ENCODE data around the gene NTMT2.
"Not testable (repeated sequence)": the region's sequence is repeated elsewhere in the genome, so short reads cannot be mapped to it uniquely, and the experiment has no call there.

NTMT2 gene

DNA sequence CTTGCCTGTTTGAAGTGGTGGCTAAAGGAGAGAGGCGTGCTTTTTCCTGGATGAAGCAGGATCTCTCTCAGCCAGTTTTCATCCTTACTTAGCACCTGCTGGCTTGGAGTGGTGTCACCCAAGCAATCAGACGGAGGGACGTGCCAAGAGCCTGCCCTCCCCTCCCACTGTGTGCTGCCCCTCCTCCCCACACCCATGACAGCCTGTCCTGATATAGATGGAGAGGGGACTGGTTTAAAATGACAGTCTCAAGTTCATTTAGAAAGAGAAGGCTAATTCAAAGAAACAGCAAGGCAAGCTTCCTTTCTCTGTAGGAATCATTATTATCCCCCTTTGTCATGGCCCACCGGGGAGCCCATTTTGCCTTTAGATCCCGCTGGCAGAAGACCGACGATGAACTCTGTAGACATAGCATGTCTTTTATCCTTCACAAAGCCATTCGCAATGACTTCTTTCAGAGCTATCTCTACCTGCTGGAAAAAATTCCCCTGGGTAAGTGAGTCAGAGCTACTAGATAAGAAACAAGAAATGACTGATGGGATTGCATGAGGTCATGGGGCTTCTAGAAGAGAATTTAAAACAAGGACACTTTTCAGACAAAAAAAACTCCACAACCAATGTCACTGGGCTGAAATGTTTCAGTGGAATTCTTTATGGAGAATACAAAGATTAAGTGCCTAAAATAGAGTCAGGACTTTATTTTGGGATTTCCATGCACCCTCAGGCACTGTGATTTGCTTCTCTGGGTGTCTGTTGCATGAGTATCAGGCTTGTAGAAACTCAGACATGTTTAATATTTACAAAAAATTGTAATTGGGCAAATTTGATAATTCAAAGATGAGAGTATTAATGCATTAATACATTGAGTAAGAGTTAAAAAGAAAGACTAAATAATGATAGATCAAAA is at the start of gene NTMT2:
Gene NTMT2 (plus strand): TSS at position 190 of the 907 bp plus-strand sequence. CDS start 149 bp downstream, at position 339.
- TF ChIP-seq CTCF (IDR thresholded peaks at IDR 0.05; ENCODE audit: low read depth, low read length) (no peak), MYC (IDR thresholded peaks at IDR 0.05; ENCODE audit: low read depth, low read length) (no peak), POLR2A (IDR thresholded peaks at IDR 0.05; ENCODE audit: extremely low read depth, insufficient read length) (no peak)
- TF ChIP-seq, protein P1, sequence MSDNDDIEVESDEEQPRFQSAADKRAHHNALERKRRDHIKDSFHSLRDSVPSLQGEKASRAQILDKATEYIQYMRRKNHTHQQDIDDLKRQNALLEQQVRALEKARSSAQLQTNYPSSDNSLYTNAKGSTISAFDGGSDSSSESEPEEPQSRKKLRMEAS (IDR thresholded peaks at IDR 0.05; ENCODE audit: low read depth, low read length) = no peak
- no peak within 1 kb of the TSS for H3K4me3 ChIP-seq (ENCODE audit: low read depth, low read length)
- no peak for DNase-seq (ENCODE audit: low read depth)

DNA sequence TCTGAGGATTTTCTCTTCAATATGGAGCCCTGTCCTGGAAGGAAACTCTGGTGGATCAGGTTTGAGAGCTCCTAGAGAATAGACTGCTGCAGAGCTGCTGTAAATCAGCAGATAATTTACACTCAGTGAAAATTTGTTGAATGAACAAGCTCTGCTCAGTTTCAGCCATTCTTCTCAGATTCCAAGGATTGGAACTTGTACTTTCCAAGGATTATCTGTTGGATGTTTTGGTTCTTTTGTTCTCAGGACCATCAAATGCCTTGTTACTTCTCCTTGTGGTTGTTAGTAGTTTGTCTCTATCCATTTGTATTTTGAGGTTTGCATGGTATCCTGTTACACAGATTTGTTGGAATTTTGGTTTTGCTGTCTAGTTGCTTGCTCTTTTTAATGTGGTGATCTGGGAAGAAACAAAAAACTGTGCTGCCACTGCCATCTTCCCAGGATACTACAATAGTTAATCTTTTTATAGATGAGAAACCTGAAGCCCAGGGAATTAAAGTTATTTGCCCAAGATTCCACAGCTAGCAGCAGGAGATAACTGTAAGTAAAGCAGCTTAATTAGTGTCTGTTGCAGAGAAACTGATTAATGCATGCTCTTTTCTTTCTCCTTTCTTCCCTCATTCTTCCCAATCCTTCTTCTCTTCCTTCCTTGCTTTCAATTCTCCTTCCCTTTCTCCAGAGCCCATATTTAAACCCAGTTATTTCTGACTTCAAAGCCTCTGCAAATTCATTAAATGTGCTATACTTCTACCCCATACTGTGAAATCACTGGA is 49.6 kb upstream of the NTMT2 start:
- TF ChIP-seq POLR2A (IDR thresholded peaks at IDR 0.05; ENCODE audit: extremely low read depth, insufficient read length) = no peak
- TF ChIP-seq, protein P1 (IDR thresholded peaks at IDR 0.05; ENCODE audit: low read depth, low read length) = no peak
- TF ChIP-seq MYC (IDR thresholded peaks at IDR 0.05; ENCODE audit: low read depth, low read length) = no peak
- no peak for TF ChIP-seq CTCF (IDR thresholded peaks at IDR 0.05; ENCODE audit: low read depth, low read length)
- no peak for DNase-seq (ENCODE audit: low read depth)
- H3K4me3 ChIP-seq (ENCODE audit: low read depth, low read length) = no peak overlapping the region

DNA sequence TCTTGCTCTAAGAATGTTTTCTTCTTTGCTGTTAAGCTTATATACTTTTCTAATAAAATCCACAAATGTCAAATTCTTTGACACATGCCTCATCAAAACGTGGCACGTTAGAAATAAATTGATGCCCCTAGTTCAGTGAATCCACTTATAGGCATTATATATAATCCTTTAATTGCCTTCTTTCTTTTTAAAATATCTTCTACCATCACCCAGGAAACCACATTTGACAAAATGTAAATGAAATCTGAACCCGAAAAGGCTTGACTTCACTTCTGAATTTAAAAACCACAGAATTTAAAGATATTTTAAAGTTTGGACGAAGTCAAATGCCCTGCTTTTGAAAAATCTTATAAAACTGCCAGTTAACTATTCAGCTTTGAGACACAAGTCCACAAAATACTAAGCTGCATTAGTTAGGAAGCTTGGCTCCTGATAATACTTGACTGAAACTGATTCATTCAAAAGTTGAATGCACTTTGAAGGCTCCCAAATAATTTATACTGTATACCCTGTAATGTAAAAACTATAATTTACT is 48.9 kb upstream of the NTMT2 start:
- no peak overlapping the region for H3K4me3 ChIP-seq (ENCODE audit: low read depth, low read length)
- DNase-seq (ENCODE audit: low read depth) = no peak
- TF ChIP-seq, protein P1 (IDR thresholded peaks at IDR 0.05; ENCODE audit: low read depth, low read length) = no peak
- TF ChIP-seq CTCF (IDR thresholded peaks at IDR 0.05; ENCODE audit: low read depth, low read length) (no peak), MYC (IDR thresholded peaks at IDR 0.05; ENCODE audit: low read depth, low read length) (no peak), POLR2A (IDR thresholded peaks at IDR 0.05; ENCODE audit: extremely low read depth, insufficient read length) (no peak)

GRCh38 chr1:170097449-170097948 is 48.3 kb upstream of the NTMT2 start:
- no peak overlapping the region for H3K4me3 ChIP-seq (ENCODE audit: low read depth, low read length)
- no peak for TF ChIP-seq MYC (IDR thresholded peaks at IDR 0.05; ENCODE audit: low read depth, low read length)
- no peak for TF ChIP-seq POLR2A (IDR thresholded peaks at IDR 0.05; ENCODE audit: extremely low read depth, insufficient read length)
- TF ChIP-seq CTCF (IDR thresholded peaks at IDR 0.05; ENCODE audit: low read depth, low read length) = no peak
- TF ChIP-seq, protein P1 (IDR thresholded peaks at IDR 0.05; ENCODE audit: low read depth, low read length) = no peak
- DNase-seq (ENCODE audit: low read depth) = no peak

DNA sequence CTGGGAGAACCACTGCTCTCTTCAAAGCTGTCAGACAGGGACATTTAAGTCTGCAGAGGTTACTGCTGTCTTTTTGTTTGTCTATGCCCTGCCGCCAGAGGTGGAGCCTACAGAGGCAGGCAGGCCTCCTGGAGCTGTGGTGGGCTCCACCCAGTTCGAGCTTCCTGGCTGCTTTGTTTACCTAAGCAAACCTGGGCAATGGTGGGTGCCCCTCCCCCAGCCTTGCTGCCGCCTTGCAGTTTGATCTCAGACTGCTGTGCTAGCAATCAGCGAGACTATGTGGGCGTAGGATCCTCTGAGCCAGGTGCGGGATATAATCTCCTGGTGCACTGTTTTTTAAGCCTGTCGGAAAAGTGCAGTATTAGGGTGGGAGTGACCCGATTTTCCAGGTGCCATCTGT is 32.6 kb upstream of the NTMT2 start:
- H3K4me3 ChIP-seq (ENCODE audit: low read depth, low read length); DNase-seq (ENCODE audit: low read depth): not testable (repeated sequence)

- TF ChIP-seq, protein P1 (IDR thresholded peaks at IDR 0.05; ENCODE audit: low read depth, low read length) = 0 out of 2 replicates have a peak, but pooled peaks have one; percentile 32
- no peak for TF ChIP-seq POLR2A (IDR thresholded peaks at IDR 0.05; ENCODE audit: extremely low read depth, insufficient read length)
- no peak for TF ChIP-seq MYC (IDR thresholded peaks at IDR 0.05; ENCODE audit: low read depth, low read length)
- TF ChIP-seq CTCF (IDR thresholded peaks at IDR 0.05; ENCODE audit: low read depth, low read length) = no peak
- peak; percentile 30 for DNase-seq (ENCODE audit: low read depth)
- H3K4me3 ChIP-seq (ENCODE audit: low read depth, low read length) = no peak overlapping the region
These were observed 30.9 kb upstream of the NTMT2 start for GRCh38 chr1:170114906-170115305.

Measured in NB4 (cell line).